HG02642 (cell line): Measurements from ENCODE around the gene PCBD2.
A peak's percentile ranks its signal among the peaks of the same experiment; 100 is the strongest.
"Not testable (repeated sequence)": the region's sequence is repeated elsewhere in the genome, so short reads cannot be mapped to it uniquely, and the experiment has no call there.

Experiments used
- ATAC-seq: cut with Tn5 transposase; IDR thresholded peaks from one replicate; pipeline ENCODE4 v1.9.1; 2021; ENCODE audit warnings: mild to moderate bottlenecking; ENCODE audit not compliant: unreplicated experiment, poor library complexity

PCBD2 gene

GRCh38 chr5:134905246-134905996 is 490 bp downstream of the PCBD2 start:
- ATAC-seq = peak; percentile 24

- no peak for ATAC-seq
Measured at GRCh38 chr5:134906811-134907210, 1.9 kb downstream of the PCBD2 start.

- not testable (repeated sequence) for ATAC-seq
Measured at GRCh38 chr5:134910752-134911151, 5.8 kb downstream of the PCBD2 start.

- no peak for ATAC-seq
Measured at GRCh38 chr5:134911285-134912206, 6.6 kb downstream of the PCBD2 start.

- no peak for ATAC-seq
Measured at GRCh38 chr5:134913254-134913653, 8.3 kb downstream of the PCBD2 start.

- ATAC-seq = no peak
Measured at GRCh38 chr5:134913795-134914194, 8.9 kb downstream of the PCBD2 start.

DNA sequence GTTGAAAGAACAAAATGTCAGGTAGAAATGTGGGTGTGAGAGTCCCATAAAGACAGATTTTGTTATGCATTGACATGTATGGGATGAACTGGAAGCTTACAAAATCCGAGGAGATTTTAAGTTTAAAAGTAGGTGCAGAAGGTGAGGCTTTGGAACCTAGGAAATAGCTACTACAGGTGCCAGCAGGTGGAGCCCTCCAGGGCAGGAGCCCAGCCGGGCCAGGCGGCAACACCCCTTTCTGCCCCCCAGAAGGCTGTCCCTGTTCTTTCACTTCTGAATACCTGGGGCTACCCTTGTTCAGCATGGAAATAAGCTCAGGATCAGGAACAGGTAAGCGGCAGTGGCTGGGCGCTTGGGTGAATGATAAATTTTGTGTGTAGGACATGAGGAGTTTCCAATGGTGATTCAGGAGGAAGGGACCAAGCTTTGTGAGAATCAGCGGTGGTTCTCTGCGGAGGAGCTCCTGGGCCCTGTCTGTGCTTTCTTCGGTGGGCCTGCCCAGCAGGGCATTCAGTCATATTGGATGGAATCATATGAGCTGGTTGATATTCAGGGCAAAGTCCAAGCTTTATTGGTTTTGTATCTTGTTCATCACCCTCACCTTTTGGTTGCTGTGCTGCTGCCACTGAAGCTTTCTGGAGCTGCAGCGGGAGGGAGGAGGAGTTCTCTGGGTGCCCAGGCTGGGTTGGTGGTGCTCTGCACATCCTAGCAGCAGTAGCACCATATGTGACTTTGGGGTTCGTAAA is 12.3 kb downstream of the PCBD2 start:
- no peak for ATAC-seq

DNA sequence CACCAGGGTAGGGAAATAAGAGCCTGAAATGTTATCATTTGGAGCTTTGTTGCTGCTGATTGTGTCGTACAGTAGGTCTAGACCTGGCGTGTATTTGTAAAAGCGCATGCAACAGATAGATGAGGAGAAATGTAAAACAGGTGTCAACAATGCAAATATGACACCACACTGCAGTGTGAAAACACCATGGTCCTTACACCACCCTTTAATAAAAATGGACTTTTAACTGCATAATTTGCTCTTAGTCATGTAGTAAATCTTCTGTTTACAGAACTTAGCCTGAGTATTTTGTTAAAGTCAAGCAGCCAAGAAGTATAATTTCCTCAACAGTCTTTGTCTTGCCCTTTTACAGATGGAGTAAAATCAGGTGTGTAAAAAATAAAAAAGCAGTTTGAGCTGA is 13.9 kb downstream of the PCBD2 start:
- ATAC-seq = no peak

GRCh38 chr5:134920848-134921575 is 16.1 kb downstream of the PCBD2 start:
- ATAC-seq = no peak

DNA sequence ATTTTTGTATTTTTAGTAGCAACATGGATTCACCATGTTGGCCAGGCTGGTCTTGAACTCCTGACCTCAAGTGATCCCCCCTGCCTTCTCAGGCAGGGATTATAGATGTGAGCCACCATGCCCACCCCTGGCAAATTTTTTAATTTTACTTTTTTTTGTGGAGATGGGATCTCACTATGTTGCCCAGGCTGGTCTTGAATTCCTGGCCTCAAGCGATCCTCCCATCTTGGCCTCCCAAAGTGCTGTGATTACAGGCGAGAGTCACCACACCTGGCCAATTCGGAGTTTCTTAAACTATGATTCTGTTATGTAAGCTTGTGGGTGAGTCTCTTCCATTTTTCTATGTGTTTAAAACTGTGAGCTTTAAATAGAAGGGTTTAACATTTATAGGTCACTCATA is 27.6 kb downstream of the PCBD2 start:
- ATAC-seq = no peak

DNA sequence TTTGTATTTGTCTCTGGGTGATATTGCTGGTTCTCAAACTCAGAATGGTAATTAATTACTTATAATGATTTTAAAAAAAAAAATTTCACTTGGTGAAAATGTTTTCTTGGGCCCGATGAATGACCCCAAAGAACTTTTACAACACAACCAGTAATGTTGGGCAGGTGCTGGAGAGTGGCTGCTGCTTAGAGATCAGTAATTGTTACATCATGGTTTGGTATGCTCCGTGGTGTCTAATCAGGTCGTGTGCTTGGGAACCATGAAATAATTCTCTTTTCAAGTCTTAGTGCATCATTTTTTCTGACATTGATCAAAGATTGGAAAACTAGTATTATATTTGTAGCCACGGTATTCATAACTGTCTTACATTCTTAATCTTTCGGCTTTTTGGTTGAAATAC is 29.3 kb downstream of the PCBD2 start:
- ATAC-seq = no peak

- no peak for ATAC-seq
Measured at GRCh38 chr5:134935711-134936602, 31.0 kb downstream of the PCBD2 start.

DNA sequence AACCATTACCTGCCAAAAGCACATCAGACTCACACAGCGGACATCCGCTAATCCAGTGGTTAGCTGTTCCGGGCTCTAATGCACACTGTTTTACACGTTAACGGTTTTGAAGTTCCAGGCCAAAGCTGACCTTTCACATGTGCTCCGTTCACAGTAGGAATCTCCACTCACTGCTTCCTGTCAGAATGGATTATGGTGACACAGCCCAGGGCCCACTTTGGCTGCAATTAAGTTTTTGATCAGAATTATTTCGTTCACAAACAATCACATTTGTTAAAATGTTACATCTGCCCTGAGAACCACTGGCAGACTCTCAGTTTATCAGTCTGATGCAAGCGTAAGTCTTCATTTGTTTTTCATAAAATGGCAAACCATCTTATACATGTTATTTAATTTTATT is 32.6 kb downstream of the PCBD2 start:
- no peak for ATAC-seq

GRCh38 chr5:134938030-134938429 is 33.1 kb downstream of the PCBD2 start:
- ATAC-seq = no peak

DNA sequence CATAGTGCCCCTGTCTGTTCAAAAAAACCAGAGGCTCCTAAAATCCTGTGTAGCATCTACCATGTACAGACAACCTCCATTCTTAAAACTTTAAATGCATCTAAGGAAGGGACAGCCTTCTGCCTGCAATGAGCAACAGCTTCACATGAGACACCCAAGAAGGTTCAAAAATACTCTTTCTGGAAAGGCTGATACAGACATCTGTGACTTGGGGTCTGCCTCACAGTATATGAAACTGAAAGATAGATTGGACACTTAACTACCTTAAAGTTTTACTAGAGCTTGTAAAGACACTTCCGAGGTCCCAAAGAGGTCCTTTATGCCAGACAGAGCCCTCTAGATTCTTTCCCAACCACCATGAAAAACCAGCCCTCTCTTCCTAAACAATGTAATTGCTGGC is 34.6 kb downstream of the PCBD2 start:
- no peak for ATAC-seq

DNA sequence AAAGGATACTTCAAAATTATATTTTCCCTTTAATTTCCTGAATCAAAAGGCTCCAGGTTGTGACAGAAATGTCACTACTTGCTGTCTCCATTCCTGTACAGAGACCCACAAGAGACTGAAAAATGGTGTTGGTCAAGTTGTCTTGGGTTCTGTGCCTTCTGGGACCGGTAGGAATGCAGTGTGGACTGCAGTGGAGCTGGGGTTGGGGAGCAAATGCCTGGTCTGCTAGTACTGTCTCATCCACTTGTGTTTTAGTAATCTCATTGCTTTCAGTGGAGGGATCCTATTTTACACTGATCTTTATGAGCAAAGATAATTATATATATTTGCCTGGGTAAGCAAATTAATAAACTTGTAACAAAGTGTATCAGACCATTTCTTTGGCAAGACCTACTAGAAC is 38.6 kb downstream of the PCBD2 start:
- no peak for ATAC-seq

DNA sequence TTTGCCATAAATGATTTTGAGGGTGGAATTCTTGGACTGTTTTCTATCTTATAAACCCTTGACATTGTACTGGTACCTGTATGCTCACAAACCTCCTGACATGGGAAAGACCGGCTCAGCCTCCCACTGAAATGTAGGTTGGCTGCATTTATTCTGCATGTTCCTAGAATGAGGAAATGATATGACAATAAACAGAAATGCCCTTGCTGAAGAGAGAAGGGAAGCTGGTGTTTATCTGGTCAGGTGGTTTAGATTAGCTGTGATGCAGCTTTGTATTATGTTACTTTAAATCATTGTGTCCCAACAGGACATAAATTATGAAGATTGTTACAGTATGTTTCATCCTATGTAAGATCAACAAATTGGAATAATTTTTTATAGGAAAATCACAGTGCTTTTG is 39.7 kb downstream of the PCBD2 start:
- no peak for ATAC-seq

GRCh38 chr5:134945041-134945440 is 40.1 kb downstream of the PCBD2 start:
- no peak for ATAC-seq

GRCh38 chr5:134948911-134949310 is 44.0 kb downstream of the PCBD2 start:
- no peak for ATAC-seq
